HG02943 (cell line): ENCODE results near the gene FEM1A.
"Not testable (repeated sequence)": the region's sequence is repeated elsewhere in the genome, so short reads cannot be mapped to it uniquely, and the experiment has no call there.

Experiments used
- ATAC-seq: cut with Tn5 transposase; IDR thresholded peaks from one replicate; pipeline ENCODE4 v1.9.1; 2021; ENCODE audit warnings: mild to moderate bottlenecking, low read depth, moderate library complexity; ENCODE audit not compliant: unreplicated experiment

FEM1A gene

GRCh38 chr19:4791183-4792018, at the start of gene FEM1A:
TSS of gene FEM1A (plus strand) at chr19:4791734. CDS start at chr19:4791855, 121 bp downstream.
- peak; percentile 96 for ATAC-seq

GRCh38 chr19:4742723-4743646, 48.5 kb upstream of the FEM1A start:
- ATAC-seq = no peak

- no peak for ATAC-seq
Observed at GRCh38 chr19:4744451-4745174, 46.9 kb upstream of the FEM1A start.

GRCh38 chr19:4745175-4745574, 46.4 kb upstream of the FEM1A start:
- ATAC-seq = not testable (repeated sequence)

GRCh38 chr19:4745986-4746385, 45.5 kb upstream of the FEM1A start:
- no peak for ATAC-seq

- ATAC-seq = no peak
Observed at GRCh38 chr19:4748185-4748584, 43.3 kb upstream of the FEM1A start.

GRCh38 chr19:4748589-4748988, 42.9 kb upstream of the FEM1A start:
- ATAC-seq = no peak

GRCh38 chr19:4749870-4750590, 41.5 kb upstream of the FEM1A start:
- ATAC-seq = no peak

- ATAC-seq = no peak
Observed at GRCh38 chr19:4754248-4754647, 37.3 kb upstream of the FEM1A start.

- no peak for ATAC-seq
Observed at GRCh38 chr19:4755459-4755858, 36.1 kb upstream of the FEM1A start.

- no peak for ATAC-seq
Observed at GRCh38 chr19:4758082-4758481, 33.5 kb upstream of the FEM1A start.

GRCh38 chr19:4758659-4759058, 32.9 kb upstream of the FEM1A start:
- ATAC-seq = no peak

GRCh38 chr19:4759388-4760284, 31.9 kb upstream of the FEM1A start:
- no peak for ATAC-seq

GRCh38 chr19:4760285-4760650, 31.3 kb upstream of the FEM1A start:
- ATAC-seq = no peak

- ATAC-seq = no peak
Observed at GRCh38 chr19:4763021-4763420, 28.5 kb upstream of the FEM1A start.

GRCh38 chr19:4764393-4764660, 27.2 kb upstream of the FEM1A start:
- no peak for ATAC-seq

- ATAC-seq = no peak
Observed at GRCh38 chr19:4768934-4769777, 22.4 kb upstream of the FEM1A start.

GRCh38 chr19:4772566-4772965, 19.0 kb upstream of the FEM1A start:
- ATAC-seq = no peak
